HPDE6-E6E7 (cell line): ENCODE data around the gene EZR.
"Not testable (repeated sequence)": the region's sequence is repeated elsewhere in the genome, so short reads cannot be mapped to it uniquely, and the experiment has no call there.

ENCODE experiments used
- DNase-seq: peaks from one replicate; pipeline ENCODE4 v3.0.0; 2011; ENCODE audit warnings: missing footprints; ENCODE audit errors: extremely low spot score

Gene EZR

DNA sequence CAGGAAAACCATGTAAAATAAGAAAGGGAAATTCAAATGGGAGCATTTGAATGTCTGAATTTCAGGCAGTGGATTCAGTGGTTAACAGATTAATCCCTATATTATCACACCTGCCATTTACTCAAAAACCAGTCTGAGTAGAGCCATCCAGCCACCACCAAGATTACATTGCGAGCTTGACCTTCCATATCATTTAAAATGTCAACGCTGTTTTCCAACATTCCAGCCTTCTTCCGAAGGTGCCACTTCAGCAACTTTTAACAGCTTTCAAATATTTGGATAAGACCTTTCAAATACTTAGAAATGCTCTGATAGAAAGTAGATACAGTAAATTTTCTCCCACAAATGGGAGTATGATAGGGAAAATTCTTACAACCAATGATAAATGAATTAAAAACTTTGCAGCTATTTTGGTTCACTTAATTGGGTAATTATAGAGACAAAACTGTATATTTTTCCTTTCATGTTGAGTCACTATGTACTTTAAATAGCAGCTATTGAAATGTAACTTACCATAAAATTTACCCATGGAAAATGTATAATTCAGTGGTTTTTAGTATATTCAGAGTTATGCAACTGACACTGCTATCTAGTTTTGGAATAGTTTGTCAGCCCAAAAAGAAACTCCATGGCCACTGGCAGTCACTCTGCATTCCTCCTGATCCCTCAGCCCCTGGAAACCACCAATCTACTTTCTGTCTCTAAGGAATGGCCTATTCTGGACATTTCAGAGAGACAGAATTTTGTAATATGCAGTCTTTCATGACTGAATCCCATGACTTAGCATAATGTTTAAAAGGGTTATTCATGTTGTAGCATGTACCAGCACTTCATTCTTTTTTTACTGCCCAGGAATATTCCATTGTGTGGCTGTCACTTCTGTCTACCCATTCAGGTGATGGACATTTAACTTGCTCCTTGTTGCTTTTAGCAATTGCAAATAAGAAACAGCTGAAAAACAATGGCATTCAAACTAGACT is 21.5 kb downstream of the EZR start:
- DNase-seq, result no peak

DNA sequence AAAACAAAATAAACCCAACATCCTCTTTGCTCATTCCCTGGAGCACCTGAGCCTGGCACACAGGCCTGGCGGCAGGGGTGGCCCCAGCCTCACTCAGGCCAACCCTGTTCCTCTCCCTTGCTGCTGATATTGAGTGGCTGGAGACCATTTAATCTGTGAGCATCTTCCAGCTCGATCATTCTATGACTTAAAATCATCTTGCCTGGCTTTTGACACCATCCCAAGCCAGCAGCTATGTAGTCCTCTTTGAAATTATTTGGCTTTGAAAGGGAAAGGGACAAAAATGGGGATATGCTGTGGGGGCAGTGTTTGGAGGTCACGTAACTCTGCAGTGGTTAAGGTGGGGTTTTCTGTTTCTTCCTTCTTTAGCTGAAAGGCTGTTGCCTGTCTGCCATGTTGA is 22.8 kb downstream of the EZR start:
- no peak for DNase-seq

GRCh38 chr6:158795516-158795915 is 23.7 kb downstream of the EZR start:
- DNase-seq, result no peak

DNA sequence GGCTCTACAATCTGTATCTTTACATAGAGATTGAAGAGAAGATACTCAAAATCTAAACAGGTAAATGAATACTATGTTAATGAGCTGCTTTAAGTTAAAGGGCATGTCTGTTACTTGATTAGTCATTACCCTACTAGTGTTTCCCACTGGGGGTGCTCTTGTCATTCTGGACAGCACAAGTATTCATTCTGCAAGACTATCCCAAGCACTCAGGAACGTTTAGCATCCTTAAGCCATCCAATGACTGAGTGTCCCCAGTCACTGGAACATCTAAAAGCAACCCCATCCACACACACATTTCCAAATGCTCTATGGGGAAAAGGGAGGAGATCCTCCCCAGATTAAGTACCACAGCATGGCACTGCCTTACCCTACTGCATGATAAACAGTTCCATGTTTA is 25.7 kb downstream of the EZR start:
- DNase-seq, result no peak

GRCh38 chr6:158792505-158792904 is 26.7 kb downstream of the EZR start:
- not testable (repeated sequence) for DNase-seq

DNA sequence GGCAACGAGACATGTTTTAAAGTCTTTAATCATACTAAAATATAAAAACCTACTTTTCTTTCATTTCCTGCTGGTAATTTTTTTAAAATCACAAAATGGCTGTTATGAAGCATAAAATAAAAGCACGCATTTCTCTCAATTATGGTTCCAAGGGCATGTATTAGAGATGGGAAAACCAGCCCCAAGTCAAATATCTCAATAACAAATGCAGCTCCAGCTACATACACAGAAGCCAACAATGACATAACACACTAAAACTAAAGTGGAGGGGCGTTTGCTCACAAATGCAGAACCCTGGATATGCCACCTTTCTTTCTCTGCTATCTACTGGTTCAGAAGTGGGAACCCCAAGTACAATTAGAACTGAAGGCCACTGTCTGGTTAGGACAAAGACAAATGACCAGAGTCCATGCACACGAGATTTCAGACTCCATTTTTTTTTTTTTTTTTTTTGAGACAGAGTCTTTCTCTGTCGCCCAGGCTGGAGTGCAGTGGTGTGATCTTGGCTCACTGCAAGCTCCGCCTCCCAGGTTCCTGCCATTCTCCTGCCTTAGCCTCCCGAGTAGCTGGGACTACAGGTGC is 27.8 kb downstream of the EZR start:
- DNase-seq, result no peak

- DNase-seq, result no peak
Observed at GRCh38 chr6:158789115-158789917, 29.9 kb downstream of the EZR start.

GRCh38 chr6:158787395-158787794 is 31.8 kb downstream of the EZR start:
- no peak for DNase-seq

DNA sequence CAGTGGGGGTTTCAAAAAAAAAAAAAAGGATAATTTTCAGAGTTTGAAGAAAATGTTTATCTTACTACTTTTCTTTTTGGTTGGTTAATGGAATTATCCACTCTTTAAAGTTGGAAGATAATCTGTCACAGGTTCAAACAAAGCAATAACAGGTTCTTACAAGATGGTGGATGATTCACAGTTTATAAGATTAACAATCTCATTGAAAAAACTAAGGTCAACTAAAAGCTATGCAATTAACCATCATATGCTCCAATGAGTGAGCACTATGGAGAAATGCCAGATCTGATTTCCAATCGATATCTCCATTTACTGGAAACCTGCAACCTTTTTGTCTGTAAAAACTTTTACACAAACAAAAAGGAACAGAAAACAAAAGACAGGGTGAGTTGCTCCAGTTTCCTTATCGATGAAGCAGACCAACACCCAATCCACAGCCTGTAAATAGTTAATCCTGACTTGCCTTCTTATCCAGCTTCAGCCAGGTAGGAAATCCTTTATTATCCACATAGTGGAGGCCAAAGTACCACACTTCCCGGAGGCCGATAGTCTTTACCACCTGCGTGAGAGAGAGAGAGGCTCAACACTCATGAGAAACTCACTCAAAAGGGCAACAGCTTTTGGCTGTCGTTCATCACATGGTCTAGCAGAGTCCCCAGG is 32.4 kb downstream of the EZR start:
- no peak for DNase-seq

DNA sequence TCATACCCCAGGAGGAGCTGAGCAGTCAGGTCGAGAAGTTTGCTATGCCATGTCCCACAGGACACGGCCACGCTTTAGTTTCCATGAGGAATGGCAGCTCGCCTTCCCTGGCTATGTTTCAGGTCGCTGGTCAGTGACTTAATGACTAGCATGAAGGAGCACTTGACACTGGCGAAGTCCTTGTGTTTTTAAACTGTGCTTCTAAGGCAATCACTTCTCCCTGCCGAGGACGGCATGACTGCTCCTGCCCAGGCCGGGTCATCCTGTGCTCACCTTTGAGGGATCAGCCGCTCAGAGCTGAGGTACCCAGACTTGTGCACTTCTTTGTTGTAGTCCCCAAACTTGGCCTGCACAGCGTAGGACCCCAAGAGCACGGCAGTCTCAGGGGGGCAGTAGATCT is 34.1 kb downstream of the EZR start:
- DNase-seq, result no peak

DNA sequence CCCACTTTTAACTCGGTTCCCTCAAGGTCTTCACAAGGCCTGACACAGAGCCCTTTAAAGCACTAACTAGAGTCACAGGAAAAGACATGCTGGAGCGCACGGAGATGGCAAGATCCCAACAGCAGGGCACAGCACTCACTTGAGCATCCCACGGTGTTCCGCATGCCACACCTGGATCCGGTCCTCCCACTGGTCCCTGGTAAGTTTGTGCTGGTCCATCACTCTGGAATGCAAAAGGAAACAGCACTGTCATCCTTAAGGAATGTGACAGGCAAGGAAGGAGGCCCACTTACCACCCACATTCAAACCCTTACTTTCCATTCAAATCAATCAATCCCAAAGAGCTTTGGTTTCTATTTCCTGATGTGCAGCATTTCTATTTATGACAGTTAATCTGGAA is 34.7 kb downstream of the EZR start:
- DNase-seq, result peak; percentile 59

DNA sequence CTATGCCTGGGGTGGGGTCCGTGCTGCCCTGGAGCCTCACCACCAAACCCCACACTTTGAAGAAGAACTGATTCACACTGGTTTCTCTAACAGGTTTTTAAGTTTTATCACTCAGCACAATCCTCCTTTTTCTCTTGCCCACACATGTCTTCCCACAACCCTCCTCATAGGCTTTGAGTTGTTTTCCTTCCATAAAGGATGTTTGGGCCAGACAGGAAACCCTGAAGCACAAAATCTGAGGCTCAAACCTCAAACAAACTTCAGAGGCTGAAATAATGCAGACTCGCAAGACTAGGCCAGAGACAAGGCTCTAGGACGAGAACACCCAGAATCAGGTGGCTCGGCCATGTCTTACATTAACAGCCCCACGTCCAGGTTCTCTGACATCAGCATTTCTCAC is 35.3 kb downstream of the EZR start:
- no peak for DNase-seq

- no peak for DNase-seq
Observed at GRCh38 chr6:158783167-158783450, 36.1 kb downstream of the EZR start.

DNA sequence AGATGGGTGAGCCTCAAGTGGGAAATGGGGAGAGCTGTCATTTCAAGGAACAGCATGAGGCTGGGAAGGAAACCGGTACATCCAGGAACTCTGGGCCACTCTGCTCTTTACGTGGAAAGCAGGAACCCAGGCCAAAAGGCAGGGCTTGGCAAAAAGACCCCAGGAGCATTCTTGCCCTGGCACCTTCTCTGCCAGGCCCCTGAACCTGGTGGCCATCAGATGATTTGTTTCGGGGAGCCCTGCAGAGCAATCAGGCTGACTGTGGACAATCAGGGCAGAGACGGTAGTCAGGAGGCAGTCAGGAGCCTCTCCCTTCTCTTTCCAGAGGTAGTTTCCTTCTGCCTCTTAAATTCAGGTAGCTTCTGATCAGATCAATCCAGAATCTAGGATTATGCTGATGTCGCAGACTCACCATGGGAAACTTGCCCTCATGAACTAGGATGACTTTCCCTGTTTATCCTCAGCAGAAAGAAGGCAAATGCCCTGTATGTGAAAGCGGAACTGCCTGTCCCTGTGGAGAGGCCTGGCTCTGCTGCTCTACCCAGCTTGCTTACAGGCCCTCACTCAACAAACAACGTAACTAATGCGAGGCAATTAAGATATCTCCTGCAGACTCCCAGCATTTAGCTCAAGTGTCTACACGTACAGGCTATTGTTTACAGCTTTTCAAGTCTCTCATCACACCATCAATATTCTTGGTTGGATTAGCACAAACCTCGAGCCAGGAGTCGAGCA is 36.6 kb downstream of the EZR start:
- no peak for DNase-seq

- no peak for DNase-seq
Observed at GRCh38 chr6:158781692-158782373, 37.3 kb downstream of the EZR start.

DNA sequence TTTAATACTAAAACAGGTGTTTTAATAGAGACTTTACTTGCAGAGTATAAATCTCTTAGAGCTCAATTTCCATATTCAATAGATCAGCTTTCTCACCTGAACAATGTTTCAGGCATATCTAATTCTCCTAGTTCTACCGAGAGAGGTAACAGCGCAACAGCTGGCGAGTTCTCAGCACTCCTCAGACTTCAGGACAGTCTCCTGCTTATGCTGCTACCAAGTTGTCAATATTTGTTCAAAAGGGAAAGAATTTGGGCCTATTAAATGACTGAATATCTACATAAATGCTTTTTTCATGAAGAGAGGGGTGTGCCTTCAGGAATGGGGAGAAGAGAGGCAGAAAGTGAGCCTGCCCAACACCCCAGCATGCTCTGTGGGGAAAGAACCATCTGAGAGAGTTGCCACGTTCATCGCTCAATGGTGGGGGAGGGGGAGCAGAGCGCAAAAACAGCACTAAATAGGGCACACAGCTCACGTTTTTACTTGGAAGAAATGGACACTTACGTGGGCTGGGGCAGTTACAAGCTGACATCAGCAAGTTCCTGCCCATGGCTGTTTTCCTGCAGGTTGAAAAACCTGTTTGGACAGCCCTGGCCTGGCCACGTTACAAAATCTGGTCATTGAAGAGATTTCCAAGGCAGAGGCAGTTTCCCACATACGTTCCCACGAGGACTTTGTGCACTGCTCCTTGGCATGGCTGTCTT is 38.0 kb downstream of the EZR start:
- DNase-seq, result no peak

GRCh38 chr6:158780246-158780884 is 38.8 kb downstream of the EZR start:
- no peak for DNase-seq

DNA sequence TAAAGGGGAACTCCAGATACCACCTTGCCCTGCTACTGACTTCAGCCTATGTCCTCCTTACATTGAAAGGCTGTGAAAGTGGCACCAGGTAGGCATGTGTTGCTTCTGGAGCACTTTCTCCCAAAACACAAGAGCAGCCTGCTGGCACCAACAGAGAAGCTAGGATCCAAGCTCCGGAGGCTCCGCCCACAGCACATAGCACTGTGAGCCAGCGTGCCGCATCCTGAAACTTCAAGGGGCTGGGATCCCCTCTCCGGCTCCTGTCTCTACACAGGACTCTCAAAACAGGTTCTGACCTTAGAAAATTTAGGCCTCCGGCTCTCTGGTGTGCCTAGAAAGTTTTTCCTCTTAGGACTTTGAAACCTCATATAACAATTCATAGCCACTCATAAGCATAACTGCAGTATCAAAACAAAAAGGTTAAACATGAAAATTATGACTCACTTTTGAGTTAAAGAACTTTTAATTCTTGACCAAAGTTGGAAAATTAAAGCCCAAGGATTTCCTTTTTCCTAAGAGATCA is 41.1 kb downstream of the EZR start:
- DNase-seq, result no peak

GRCh38 chr6:158777510-158777909 is 41.7 kb downstream of the EZR start:
- no peak for DNase-seq
